ENCODE data around the gene NPHP4. TPM values are rescaled to one million over a fixed set of nuclear protein-coding genes. Genes with fewer than 3 reads are reported as not detected.

The NPHP4 gene
- polyA plus RNA-seq, 1 of the 3 experiments (the other 2 are of a cell fraction) = 7.0 TPM

DNA sequence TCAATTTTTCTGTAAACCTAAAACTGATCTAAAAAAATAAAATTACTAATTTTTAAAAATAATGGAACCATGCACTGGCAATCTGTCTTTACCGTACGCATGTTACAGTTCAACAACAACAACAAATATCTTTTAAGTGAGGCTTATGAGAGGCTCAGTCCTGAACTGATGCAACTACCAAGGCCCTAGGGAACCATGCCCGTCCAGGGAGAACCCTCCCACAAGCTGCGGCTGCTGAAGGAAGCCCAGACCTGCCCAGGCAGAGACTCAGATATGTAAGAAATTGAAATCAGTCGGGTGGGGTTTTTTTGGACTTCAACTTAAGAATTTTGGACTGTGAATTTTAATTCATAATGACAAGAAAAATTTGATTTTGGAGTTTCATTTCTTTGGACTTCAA is 91.1 kb downstream of the NPHP4 start (continued):
- TF ChIP-seq, protein P1, sequence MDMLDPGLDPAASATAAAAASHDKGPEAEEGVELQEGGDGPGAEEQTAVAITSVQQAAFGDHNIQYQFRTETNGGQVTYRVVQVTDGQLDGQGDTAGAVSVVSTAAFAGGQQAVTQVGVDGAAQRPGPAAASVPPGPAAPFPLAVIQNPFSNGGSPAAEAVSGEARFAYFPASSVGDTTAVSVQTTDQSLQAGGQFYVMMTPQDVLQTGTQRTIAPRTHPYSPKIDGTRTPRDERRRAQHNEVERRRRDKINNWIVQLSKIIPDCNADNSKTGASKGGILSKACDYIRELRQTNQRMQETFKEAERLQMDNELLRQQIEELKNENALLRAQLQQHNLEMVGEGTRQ (IDR thresholded peaks at IDR 0.05; ENCODE audit: borderline replicate concordance, low read depth, low read length) = no peak

DNA sequence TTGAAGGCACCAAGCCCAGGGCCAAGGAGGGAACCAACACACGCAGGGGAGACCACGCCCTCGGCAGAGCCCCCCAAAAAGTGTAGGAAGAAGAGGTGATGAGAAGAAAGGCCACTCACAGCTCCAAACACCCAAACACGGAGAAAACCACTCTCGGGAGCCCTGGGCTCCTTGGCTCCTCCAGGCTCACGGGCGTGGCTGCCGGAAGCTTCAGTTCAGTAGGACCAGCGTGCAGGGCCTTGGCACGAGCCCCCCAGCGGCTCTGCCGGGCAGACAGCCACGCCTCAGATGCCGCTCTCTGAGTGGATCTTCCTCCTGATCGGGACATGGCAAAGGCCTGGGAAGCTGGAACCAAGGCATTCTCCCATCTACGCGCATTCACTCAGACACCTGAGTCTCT is 94.0 kb downstream of the NPHP4 start:
- no peak overlapping the region for H3K4me3 ChIP-seq (ENCODE audit: low read depth in 2 of 2, low read length in 1 of 2)
- POLR2A ChIA-PET = no interaction called here
- no peaks in the 10 kb centered on the region for H3K79me2 ChIP-seq (ENCODE audit: insufficient read depth)
- H3K4me2 ChIP-seq = no peak overlapping the region
- WGBS (ENCODE audit: low lambda C conversion rate) = 87% methylated on average over 12 of the region's 17 CpGs
- no peaks in the 10 kb centered on the region for H3K27me3 ChIP-seq (ENCODE audit: insufficient read depth)
- no peaks in the 10 kb centered on the region for H3K9me3 ChIP-seq
- H3K9me2 ChIP-seq = no peaks in the 10 kb centered on the region
- peaks cover 0 to 6% of the 10 kb centered on the region in 2 experiments for H3K36me3 ChIP-seq (replicated peaks in 1 of 2; ENCODE audit: control insufficient read depth in 1 of 2, insufficient read depth in 2 of 2, low read length in 1 of 2)
- no peaks in the 10 kb centered on the region for H4K20me1 ChIP-seq (ENCODE audit: insufficient read depth)
- H2AFZ ChIP-seq (ENCODE audit: low read depth) = no peak overlapping the region
- no peaks in the 10 kb centered on the region; a peak in 1 of 4 replicates for H3K4me1 ChIP-seq (ENCODE audit: control insufficient read depth in 1 of 2, insufficient read depth in 2 of 2, low read depth in 1 of 2, low read length in 1 of 2)
- no peak for DNase-seq
- no peak overlapping the region for H3K27ac ChIP-seq (ENCODE audit: low read depth in 2 of 2, low read length in 1 of 2)
- H3K9ac ChIP-seq = no peak overlapping the region
- no peaks in the 10 kb centered on the region for H3F3A ChIP-seq (replicated peaks; ENCODE audit: insufficient read depth)
- CTCF ChIA-PET = interaction anchor here (1.0 kb wide), 1 partner anchor 153 kb away, joined by 3 read pairs; no protein-coding TSS in a partner anchor
- no peak for TF ChIP-seq ELF1 (IDR thresholded peaks at IDR 0.05)
- no peak for TF ChIP-seq NFIC (IDR thresholded peaks at IDR 0.05; ENCODE audit: borderline replicate concordance)
- no peak for TF ChIP-seq CHD2 (IDR thresholded peaks at IDR 0.05; ENCODE audit: low read length, partially characterized antibody)
- no peak for TF ChIP-seq EP300 (IDR thresholded peaks at IDR 0.05; ENCODE audit: borderline replicate concordance in 1 of 2, low read depth in 1 of 2, low read length in 1 of 2)
- TF ChIP-seq, protein P2, sequence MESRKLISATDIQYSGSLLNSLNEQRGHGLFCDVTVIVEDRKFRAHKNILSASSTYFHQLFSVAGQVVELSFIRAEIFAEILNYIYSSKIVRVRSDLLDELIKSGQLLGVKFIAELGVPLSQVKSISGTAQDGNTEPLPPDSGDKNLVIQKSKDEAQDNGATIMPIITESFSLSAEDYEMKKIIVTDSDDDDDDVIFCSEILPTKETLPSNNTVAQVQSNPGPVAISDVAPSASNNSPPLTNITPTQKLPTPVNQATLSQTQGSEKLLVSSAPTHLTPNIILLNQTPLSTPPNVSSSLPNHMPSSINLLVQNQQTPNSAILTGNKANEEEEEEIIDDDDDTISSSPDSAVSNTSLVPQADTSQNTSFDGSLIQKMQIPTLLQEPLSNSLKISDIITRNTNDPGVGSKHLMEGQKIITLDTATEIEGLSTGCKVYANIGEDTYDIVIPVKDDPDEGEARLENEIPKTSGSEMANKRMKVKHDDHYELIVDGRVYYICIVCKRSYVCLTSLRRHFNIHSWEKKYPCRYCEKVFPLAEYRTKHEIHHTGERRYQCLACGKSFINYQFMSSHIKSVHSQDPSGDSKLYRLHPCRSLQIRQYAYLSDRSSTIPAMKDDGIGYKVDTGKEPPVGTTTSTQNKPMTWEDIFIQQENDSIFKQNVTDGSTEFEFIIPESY (IDR thresholded peaks at IDR 0.05; ENCODE audit: borderline replicate concordance, low read depth) = no peak
- no peak for TF ChIP-seq FOXJ3 (CRISPR knock-in tag; IDR thresholded peaks at IDR 0.05)
- no peak for TF ChIP-seq MEF2A (IDR thresholded peaks at IDR 0.05; ENCODE audit: borderline replicate concordance, low read depth)
- no peak for TF ChIP-seq YY1 (IDR thresholded peaks at IDR 0.05; ENCODE audit: low read depth)

DNA sequence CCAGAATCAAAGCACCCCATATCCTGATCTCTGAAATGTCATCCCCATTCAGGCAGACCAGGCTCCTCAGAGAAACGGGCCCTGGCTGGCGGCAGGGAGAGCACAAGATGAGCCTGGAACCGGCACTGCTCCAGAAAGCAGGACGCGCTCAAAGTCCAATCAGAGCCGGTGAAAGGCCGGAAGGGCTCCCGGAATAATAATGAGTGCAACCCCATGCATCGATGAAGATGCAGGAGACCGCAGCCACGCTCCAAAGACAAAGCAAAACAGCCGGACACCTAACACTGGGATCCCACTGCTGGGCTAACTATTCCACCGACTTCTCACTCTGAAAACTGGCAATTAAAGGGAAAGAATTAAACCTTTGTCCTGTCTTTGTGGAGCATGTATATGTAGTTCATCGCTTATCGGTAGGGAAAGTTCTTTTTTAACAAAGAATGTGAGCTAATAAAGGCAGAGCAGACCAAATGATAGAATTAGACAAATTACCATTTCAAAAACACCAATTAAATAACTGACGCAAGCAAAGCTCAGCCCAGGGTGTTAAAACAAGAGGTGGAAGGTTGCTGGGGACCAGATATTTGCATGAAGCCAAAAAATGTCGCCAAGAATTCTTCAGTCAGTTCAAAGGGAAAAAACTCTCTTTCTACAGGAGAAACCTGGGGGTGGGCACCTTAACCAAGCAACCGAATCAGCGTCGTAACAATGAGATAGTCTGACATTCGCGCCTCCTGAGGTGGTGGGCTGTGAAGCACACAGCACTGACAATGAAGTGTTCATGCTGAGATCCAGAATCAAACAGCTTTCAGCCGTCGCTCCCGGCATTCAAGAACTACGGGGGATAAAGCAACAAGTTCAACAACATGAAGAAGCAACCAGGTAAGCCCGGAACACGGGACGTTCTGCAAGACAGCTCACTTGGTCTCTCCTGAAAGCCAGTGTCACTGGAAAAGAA is 95.2 kb downstream of the NPHP4 start:
- Histone ChIP-seq H3K36me3 (replicated peaks in 1 of 2; ENCODE audit: control insufficient read depth in 1 of 2, insufficient read depth in 2 of 2, low read length in 1 of 2) (peaks cover 0 to 6% of the 10 kb centered on the region in 2 experiments), H3F3A (replicated peaks; ENCODE audit: insufficient read depth) (no peaks in the 10 kb centered on the region), H3K27ac (ENCODE audit: low read depth in 2 of 2, low read length in 1 of 2) (no peak overlapping the region), H3K4me3 (ENCODE audit: low read depth in 2 of 2, low read length in 1 of 2) (no peak overlapping the region), H3K4me2 (no peak overlapping the region), H3K79me2 (ENCODE audit: insufficient read depth) (no peaks in the 10 kb centered on the region), H4K20me1 (ENCODE audit: insufficient read depth) (no peaks in the 10 kb centered on the region), H3K9me2 (no peaks in the 10 kb centered on the region), H3K27me3 (ENCODE audit: insufficient read depth) (no peaks in the 10 kb centered on the region), H3K4me1 (ENCODE audit: control insufficient read depth in 1 of 2, insufficient read depth in 2 of 2, low read depth in 1 of 2, low read length in 1 of 2) (no peaks in the 10 kb centered on the region; a peak in 1 of 4 replicates), H2AFZ (ENCODE audit: low read depth) (no peak overlapping the region), H3K9me3 (no peaks in the 10 kb centered on the region), H3K9ac (no peak overlapping the region)
- ChIA-PET POLR2A (no interaction called here), CTCF (interaction anchor here (1.2 to 2.1 kb wide), 4 partner anchors 18 to 54 kb away, joined by 3 to 7 read pairs (median 4); no protein-coding TSS in a partner anchor)
- no peak for DNase-seq
- 96% methylated on average over 29 of the region's 29 CpGs for WGBS (ENCODE audit: low lambda C conversion rate)
- no peak for TF ChIP-seq TAF1 (IDR thresholded peaks at IDR 0.05; ENCODE audit: borderline replicate concordance, low read depth, low read length)
